ENCODE data around the gene GSTA2. TPM values are rescaled to one million over a fixed set of nuclear protein-coding genes. Genes with fewer than 3 reads are reported as not detected.

GSTA2 gene
- polyA plus RNA-seq, 1 of the 3 experiments (the other 2 are of a cell fraction) = not detected

DNA sequence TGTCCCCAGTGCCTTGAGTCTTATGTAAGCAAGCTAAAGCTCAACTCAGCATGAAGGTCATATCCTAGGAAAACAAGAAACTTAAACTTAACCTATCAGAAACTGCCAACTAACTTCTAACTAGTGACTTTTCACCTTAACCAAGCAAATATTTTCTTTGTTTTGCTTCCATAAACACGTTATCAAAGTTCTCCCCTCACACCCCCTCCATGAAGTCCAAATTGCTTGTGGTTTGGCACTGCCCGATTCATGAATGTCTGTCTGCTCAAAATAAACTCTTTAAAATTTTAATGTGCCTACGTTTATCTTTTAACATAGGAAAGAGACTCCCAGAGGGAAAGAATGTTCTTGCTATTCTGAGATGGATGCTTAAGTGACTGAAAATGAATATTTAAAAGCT, 34.9 kb downstream of the GSTA2 start (continued):
- TF ChIP-seq, protein P1, sequence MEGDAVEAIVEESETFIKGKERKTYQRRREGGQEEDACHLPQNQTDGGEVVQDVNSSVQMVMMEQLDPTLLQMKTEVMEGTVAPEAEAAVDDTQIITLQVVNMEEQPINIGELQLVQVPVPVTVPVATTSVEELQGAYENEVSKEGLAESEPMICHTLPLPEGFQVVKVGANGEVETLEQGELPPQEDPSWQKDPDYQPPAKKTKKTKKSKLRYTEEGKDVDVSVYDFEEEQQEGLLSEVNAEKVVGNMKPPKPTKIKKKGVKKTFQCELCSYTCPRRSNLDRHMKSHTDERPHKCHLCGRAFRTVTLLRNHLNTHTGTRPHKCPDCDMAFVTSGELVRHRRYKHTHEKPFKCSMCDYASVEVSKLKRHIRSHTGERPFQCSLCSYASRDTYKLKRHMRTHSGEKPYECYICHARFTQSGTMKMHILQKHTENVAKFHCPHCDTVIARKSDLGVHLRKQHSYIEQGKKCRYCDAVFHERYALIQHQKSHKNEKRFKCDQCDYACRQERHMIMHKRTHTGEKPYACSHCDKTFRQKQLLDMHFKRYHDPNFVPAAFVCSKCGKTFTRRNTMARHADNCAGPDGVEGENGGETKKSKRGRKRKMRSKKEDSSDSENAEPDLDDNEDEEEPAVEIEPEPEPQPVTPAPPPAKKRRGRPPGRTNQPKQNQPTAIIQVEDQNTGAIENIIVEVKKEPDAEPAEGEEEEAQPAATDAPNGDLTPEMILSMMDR (IDR thresholded peaks at IDR 0.05) = no peak

DNA sequence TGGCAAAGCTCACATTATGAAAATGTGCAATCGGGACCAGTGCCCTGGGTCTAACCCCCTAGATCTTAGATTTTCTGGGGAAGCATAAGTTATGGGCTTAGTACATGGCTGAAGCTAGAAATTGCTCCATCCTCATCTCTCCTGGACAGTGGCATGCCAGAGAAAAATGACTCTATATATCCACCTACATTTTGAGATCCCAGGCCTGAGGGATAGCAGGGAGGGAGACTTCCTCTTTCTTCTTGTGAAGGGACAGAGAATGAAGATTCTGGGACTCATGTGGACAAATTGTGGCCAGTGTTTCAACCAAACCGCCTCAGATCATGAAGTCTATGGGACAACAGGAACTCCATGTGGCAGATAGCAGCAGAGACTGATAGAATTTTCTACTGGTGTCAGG, 35.4 kb downstream of the GSTA2 start:
- H3F3A ChIP-seq (replicated peaks; ENCODE audit: insufficient read depth) = no peaks in the 10 kb centered on the region
- WGBS (ENCODE audit: low lambda C conversion rate) = 0% methylated on average over 2 of the region's 2 CpGs
- no peak overlapping the region for H3K4me3 ChIP-seq (ENCODE audit: low read depth in 2 of 2, low read length in 1 of 2)
- no peak overlapping the region for H2AFZ ChIP-seq (ENCODE audit: low read depth)
- no peaks in the 10 kb centered on the region for H3K79me2 ChIP-seq (ENCODE audit: insufficient read depth)
- no peaks in the 10 kb centered on the region; the same call in 1 of the 2 replicates for H3K27me3 ChIP-seq (ENCODE audit: insufficient read depth)
- H3K9me2 ChIP-seq = no peaks in the 10 kb centered on the region
- H3K4me2 ChIP-seq = no peak overlapping the region
- H4K20me1 ChIP-seq (ENCODE audit: insufficient read depth) = no peaks in the 10 kb centered on the region
- POLR2A ChIA-PET = no interaction called here
- no peak overlapping the region for H3K9ac ChIP-seq
- H3K4me1 ChIP-seq (ENCODE audit: control insufficient read depth in 1 of 2, insufficient read depth in 2 of 2, low read depth in 1 of 2, low read length in 1 of 2) = no peaks in the 10 kb centered on the region
- no peak overlapping the region for H3K27ac ChIP-seq (ENCODE audit: low read depth in 2 of 2, low read length in 1 of 2)
- no peaks in the 10 kb centered on the region for H3K9me3 ChIP-seq
- CTCF ChIA-PET = no interaction called here
- no peaks in the 10 kb centered on the region for H3K36me3 ChIP-seq (replicated peaks in 1 of 2; ENCODE audit: control insufficient read depth in 1 of 2, insufficient read depth in 2 of 2, low read length in 1 of 2)
- no peak for DNase-seq
- TF ChIP-seq EZH2phosphoT487 (IDR thresholded peaks at IDR 0.05; ENCODE audit: borderline replicate concordance, low read depth) (no peak), TCF12 (IDR thresholded peaks at IDR 0.05) (no peak), YY1 (IDR thresholded peaks at IDR 0.05; ENCODE audit: low read depth) (no peak), RCOR1 (IDR thresholded peaks at IDR 0.05; ENCODE audit: low read length) (no peak), EP300 (IDR thresholded peaks at IDR 0.05; ENCODE audit: borderline replicate concordance in 1 of 2, low read depth in 1 of 2, low read length in 1 of 2) (no peak), JUND (IDR thresholded peaks at IDR 0.05) (no peak), SMC3 (IDR thresholded peaks at IDR 0.05; ENCODE audit: low read depth, low read length) (no peak), SIN3A (IDR thresholded peaks at IDR 0.05; ENCODE audit: borderline replicate concordance, low read depth, low read length) (no peak), RAD21 (IDR thresholded peaks at IDR 0.05; ENCODE audit: low read length) (no peak), GATA2 (CRISPR knock-in tag; IDR thresholded peaks at IDR 0.05) (no peak), RFX5 (IDR thresholded peaks at IDR 0.05; ENCODE audit: low read length) (no peak), ZBTB33 (IDR thresholded peaks at IDR 0.05; ENCODE audit: borderline replicate concordance, low read depth) (no peak), FOSL2 (IDR thresholded peaks at IDR 0.05; ENCODE audit: borderline replicate concordance, low read depth) (no peak), MEF2A (IDR thresholded peaks at IDR 0.05; ENCODE audit: borderline replicate concordance, low read depth) (no peak), RXRA (IDR thresholded peaks at IDR 0.05; ENCODE audit: borderline replicate concordance, low read depth) (no peak)
- TF ChIP-seq, protein P2, sequence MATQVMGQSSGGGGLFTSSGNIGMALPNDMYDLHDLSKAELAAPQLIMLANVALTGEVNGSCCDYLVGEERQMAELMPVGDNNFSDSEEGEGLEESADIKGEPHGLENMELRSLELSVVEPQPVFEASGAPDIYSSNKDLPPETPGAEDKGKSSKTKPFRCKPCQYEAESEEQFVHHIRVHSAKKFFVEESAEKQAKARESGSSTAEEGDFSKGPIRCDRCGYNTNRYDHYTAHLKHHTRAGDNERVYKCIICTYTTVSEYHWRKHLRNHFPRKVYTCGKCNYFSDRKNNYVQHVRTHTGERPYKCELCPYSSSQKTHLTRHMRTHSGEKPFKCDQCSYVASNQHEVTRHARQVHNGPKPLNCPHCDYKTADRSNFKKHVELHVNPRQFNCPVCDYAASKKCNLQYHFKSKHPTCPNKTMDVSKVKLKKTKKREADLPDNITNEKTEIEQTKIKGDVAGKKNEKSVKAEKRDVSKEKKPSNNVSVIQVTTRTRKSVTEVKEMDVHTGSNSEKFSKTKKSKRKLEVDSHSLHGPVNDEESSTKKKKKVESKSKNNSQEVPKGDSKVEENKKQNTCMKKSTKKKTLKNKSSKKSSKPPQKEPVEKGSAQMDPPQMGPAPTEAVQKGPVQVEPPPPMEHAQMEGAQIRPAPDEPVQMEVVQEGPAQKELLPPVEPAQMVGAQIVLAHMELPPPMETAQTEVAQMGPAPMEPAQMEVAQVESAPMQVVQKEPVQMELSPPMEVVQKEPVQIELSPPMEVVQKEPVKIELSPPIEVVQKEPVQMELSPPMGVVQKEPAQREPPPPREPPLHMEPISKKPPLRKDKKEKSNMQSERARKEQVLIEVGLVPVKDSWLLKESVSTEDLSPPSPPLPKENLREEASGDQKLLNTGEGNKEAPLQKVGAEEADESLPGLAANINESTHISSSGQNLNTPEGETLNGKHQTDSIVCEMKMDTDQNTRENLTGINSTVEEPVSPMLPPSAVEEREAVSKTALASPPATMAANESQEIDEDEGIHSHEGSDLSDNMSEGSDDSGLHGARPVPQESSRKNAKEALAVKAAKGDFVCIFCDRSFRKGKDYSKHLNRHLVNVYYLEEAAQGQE (IDR thresholded peaks at IDR 0.05; ENCODE audit: low read depth, low read length) = no peak
- TF ChIP-seq, protein P3, sequence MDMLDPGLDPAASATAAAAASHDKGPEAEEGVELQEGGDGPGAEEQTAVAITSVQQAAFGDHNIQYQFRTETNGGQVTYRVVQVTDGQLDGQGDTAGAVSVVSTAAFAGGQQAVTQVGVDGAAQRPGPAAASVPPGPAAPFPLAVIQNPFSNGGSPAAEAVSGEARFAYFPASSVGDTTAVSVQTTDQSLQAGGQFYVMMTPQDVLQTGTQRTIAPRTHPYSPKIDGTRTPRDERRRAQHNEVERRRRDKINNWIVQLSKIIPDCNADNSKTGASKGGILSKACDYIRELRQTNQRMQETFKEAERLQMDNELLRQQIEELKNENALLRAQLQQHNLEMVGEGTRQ (IDR thresholded peaks at IDR 0.05; ENCODE audit: borderline replicate concordance, low read depth, low read length) = no peak
- TF ChIP-seq, protein P4, sequence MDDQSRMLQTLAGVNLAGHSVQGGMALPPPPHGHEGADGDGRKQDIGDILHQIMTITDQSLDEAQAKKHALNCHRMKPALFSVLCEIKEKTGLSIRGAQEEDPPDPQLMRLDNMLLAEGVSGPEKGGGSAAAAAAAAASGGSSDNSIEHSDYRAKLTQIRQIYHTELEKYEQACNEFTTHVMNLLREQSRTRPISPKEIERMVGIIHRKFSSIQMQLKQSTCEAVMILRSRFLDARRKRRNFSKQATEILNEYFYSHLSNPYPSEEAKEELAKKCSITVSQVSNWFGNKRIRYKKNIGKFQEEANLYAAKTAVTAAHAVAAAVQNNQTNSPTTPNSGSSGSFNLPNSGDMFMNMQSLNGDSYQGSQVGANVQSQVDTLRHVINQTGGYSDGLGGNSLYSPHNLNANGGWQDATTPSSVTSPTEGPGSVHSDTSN (IDR thresholded peaks at IDR 0.05) = no peak
- TF ChIP-seq, protein P5, sequence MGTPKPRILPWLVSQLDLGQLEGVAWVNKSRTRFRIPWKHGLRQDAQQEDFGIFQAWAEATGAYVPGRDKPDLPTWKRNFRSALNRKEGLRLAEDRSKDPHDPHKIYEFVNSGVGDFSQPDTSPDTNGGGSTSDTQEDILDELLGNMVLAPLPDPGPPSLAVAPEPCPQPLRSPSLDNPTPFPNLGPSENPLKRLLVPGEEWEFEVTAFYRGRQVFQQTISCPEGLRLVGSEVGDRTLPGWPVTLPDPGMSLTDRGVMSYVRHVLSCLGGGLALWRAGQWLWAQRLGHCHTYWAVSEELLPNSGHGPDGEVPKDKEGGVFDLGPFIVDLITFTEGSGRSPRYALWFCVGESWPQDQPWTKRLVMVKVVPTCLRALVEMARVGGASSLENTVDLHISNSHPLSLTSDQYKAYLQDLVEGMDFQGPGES (IDR thresholded peaks at IDR 0.05; ENCODE audit: low read depth, low read length) = no peak
